Tibial nerve (tissue), 4 donors: ENCODE results near the gene MAMDC2.
"Not testable (repeated sequence)": the region's sequence is repeated elsewhere in the genome, so short reads cannot be mapped to it uniquely, and the experiment has no call there.

Source experiments
- CTCF ChIP-seq, 5 experiments: fragments of 200-600 bp in 3 of 5; fragments of 450-650 bp in 2 of 5; sonication (generic) in 3 of 5; IDR thresholded peaks; one replicate each; pipeline ENCODE4 v1.5.1; 2016 to 2019; ENCODE audit warnings: antibody characterized with exemption in 5 of 5, mild to moderate bottlenecking in 3 of 5, moderate library complexity in 2 of 5
- EP300 ChIP-seq, 2 donors: sonication (generic); formaldehyde crosslinking; IDR thresholded peaks; one replicate each; pipeline ENCODE4 v1.6.1; 2017; ENCODE audit warnings: antibody characterized with exemption in 2 of 2, mild to moderate bottlenecking in 1 of 2
- POLR2A ChIP-seq, 2 donors: fragments of 450-650 bp; IDR thresholded peaks; one replicate each; pipeline ENCODE4 v1.6.1; 2017; ENCODE audit warnings: antibody characterized with exemption in 2 of 2, mild to moderate bottlenecking in 2 of 2, moderate library complexity in 2 of 2

DNA sequence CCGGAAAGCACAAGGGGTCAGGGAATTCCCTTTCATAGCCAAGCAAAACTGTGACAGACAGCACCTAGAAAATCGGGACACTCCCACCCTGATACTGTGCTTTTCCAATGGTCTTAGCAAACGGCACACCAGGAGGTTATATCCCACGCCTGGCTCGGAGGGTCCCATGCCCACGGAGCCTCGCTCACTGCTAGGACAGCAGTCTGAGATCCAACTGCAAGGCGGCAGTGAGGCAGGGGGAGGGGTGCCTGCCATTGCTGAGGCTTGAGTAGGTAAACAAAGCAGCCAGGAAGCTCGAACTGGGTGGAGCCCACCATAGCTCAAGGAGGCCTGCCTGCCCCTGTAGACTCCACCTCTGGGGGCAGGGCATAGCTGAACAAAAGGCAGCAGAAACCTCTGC lies 190.6 kb downstream of the MAMDC2 start:
- not testable (repeated sequence) for TF ChIP-seq EP300, POLR2A, CTCF (IDR thresholded peaks at IDR 0.05)
